ENCODE results near the gene SRP68. TPM values are rescaled to one million over a fixed set of nuclear protein-coding genes. Genes with fewer than 3 reads are reported as not detected.
A peak's percentile ranks its signal among the peaks of the same experiment; 100 is the strongest.

The SRP68 gene
- polyA plus RNA-seq, 3 donors: 27.4 to 47.1 (median 42.1) TPM

- peaks cover 87 to 99% of the 10 kb centered on the region in 2 donors for H3K36me3 Mint-ChIP-seq
- DNase-seq: peak in 1 of 3 donors; percentile 2
- peaks cover 0 to 2% (median 2%) of the 10 kb centered on the region in 3 donors for H3K27me3 Mint-ChIP-seq (ENCODE audit: low read depth in 3 of 3)
- no peak overlapping the region for H3K4me3 Mint-ChIP-seq
- no peak overlapping the region for H3K4me2 ChIP-seq (replicated peaks; ENCODE audit: extremely low read depth, low read length, poor library complexity, severe bottlenecking)
- H3K79me2 ChIP-seq (ENCODE audit: insufficient read depth, low read length): no peaks in the 10 kb centered on the region
- peaks cover 2% of the 10 kb centered on the region for H3K4me1 Mint-ChIP-seq
- H3K27ac ChIP-seq (ENCODE audit: low read depth in 1 of 2, low read length in 2 of 2): no peak overlapping the region
- H4K20me1 ChIP-seq (ENCODE audit: insufficient read depth, low read length): no peaks in the 10 kb centered on the region
- no peak overlapping the region for H3K4me3 ChIP-seq (replicated peaks in 1 of 3; ENCODE audit: low read depth in 2 of 3, low read length in 3 of 3)
- no peaks in the 10 kb centered on the region for H3K9me3 Mint-ChIP-seq
- intact Hi-C loops (cut with micrococcal nuclease): no loop called here
- H2AFZ ChIP-seq (ENCODE audit: insufficient read depth, low read depth, low read length, poor library complexity, severe bottlenecking): no peak overlapping the region
- no peaks in the 10 kb centered on the region for H3K4me1 ChIP-seq (ENCODE audit: control insufficient read depth in 1 of 2, insufficient read depth in 2 of 2, low read length in 2 of 2)
- no peaks in the 10 kb centered on the region for H3K9me3 ChIP-seq (replicated peaks in 1 of 2; ENCODE audit: control insufficient read depth in 1 of 2, insufficient read depth in 1 of 2, low read length in 2 of 2)
- no peak overlapping the region for H3K9ac ChIP-seq (ENCODE audit: insufficient read depth, low read length, poor library complexity, severe bottlenecking)
- no peaks in the 10 kb centered on the region for H3K27me3 ChIP-seq (ENCODE audit: control insufficient read depth in 2 of 2, insufficient read depth in 2 of 2, low read length in 2 of 2)
- TF ChIP-seq CTCF (IDR thresholded peaks at IDR 0.05): no peak
- H3K36me3 ChIP-seq (replicated peaks in 1 of 2; ENCODE audit: control insufficient read depth in 1 of 2, insufficient read depth in 2 of 2, low read length in 2 of 2): peaks cover 99 to 100% of the 10 kb centered on the region in 2 donors
- H3K27ac Mint-ChIP-seq: peak overlapping the region in 2 of 7 donors; percentile 15 to 21
- 96% methylated on average over 20 of the region's 25 CpGs for WGBS (ENCODE audit: insufficient coverage)
These were observed 15.9 kb upstream of the SRP68 start for GRCh38 chr17:76088041-76088867.

- Mint-ChIP-seq H3K36me3 (peaks cover 88 to 99% of the 10 kb centered on the region in 2 donors), H3K27me3 (ENCODE audit: low read depth in 3 of 3) (peaks cover 0 to 3% (median 2%) of the 10 kb centered on the region in 3 donors), H3K27ac (no peak overlapping the region), H3K4me3 (no peak overlapping the region), H3K9me3 (no peaks in the 10 kb centered on the region), H3K4me1 (peaks cover 2% of the 10 kb centered on the region)
- Histone ChIP-seq H3K4me1 (ENCODE audit: control insufficient read depth in 1 of 2, insufficient read depth in 2 of 2, low read length in 2 of 2) (no peaks in the 10 kb centered on the region), H4K20me1 (ENCODE audit: insufficient read depth, low read length) (no peaks in the 10 kb centered on the region), H3K9ac (ENCODE audit: insufficient read depth, low read length, poor library complexity, severe bottlenecking) (no peak overlapping the region), H3K9me3 (replicated peaks in 1 of 2; ENCODE audit: control insufficient read depth in 1 of 2, insufficient read depth in 1 of 2, low read length in 2 of 2) (no peaks in the 10 kb centered on the region), H3K4me2 (replicated peaks; ENCODE audit: extremely low read depth, low read length, poor library complexity, severe bottlenecking) (no peak overlapping the region), H3K4me3 (replicated peaks in 1 of 3; ENCODE audit: low read depth in 2 of 3, low read length in 3 of 3) (no peak overlapping the region), H3K36me3 (replicated peaks in 1 of 2; ENCODE audit: control insufficient read depth in 1 of 2, insufficient read depth in 2 of 2, low read length in 2 of 2) (peaks cover 97 to 100% of the 10 kb centered on the region in 2 donors), H3K27ac (ENCODE audit: low read depth in 1 of 2, low read length in 2 of 2) (no peak overlapping the region), H3K27me3 (ENCODE audit: control insufficient read depth in 2 of 2, insufficient read depth in 2 of 2, low read length in 2 of 2) (no peaks in the 10 kb centered on the region), H2AFZ (ENCODE audit: insufficient read depth, low read depth, low read length, poor library complexity, severe bottlenecking) (no peak overlapping the region), H3K79me2 (ENCODE audit: insufficient read depth, low read length) (no peaks in the 10 kb centered on the region)
- 97% methylated on average over 5 of the region's 11 CpGs for WGBS (ENCODE audit: insufficient coverage)
- intact Hi-C loops (cut with micrococcal nuclease): no loop called here
- no peak for TF ChIP-seq CTCF (IDR thresholded peaks at IDR 0.05)
- DNase-seq: no peak
These were observed 15.2 kb upstream of the SRP68 start for GRCh38 chr17:76087531-76087930.
